H1 (cell line): ENCODE data around the gene SORCS3. TPM values are rescaled to one million over a fixed set of nuclear protein-coding genes. Genes with fewer than 3 reads are reported as not detected.

ENCODE experiments used
- FOSL1 ChIP-seq: IDR thresholded peaks from 2 replicates; pipeline ENCODE4 v1.6.1; 2011; ENCODE audit warnings: mild to moderate bottlenecking, low read depth, low read length, moderate library complexity; ENCODE audit not compliant: insufficient read depth
- GTF2F1 ChIP-seq: IDR thresholded peaks from 2 replicates; pipeline ENCODE4 v1.6.1; 2012; ENCODE audit warnings: low read depth, low read length, improper control_type of control experiment, borderline replicate concordance
- polyA plus RNA-seq, 7 experiments: library from polyadenylated mRNA; depleted of rRNA in 3 of 7; stranded (reverse) in 5 of 7; unstranded in 2 of 7; fragments of >200 nt in 5 of 7; fragments of 200-250 nt in 2 of 7; gene quantifications; 1 replicate in 5 of 7; 2 replicates in 1 of 7; 4 replicates in 1 of 7; pipeline versions ENCODE4 v1.2.1 to v1.2.3, GENCODE V29; 2011 to 2013; ENCODE audit warnings: missing spikeins in 2 of 7, mixed read lengths in 2 of 7
- total RNA-seq: library from RNA; stranded (reverse); fragmentation: NEBNext Ultra II Directional; extraction: Animal tissue kit (Norgen Biotek cat#: 25700); gene quantifications from 2 replicates; pipeline ENCODE4 v1.2.1, GENCODE V29; 2021
- TF ChIP-seq, protein P1 (sequence below): IDR thresholded peaks from 2 replicates; pipeline ENCODE4 v1.6.1; 2012; ENCODE audit warnings: low read length, inconsistent platforms

Gene SORCS3
- total and polyA plus RNA-seq, 2 of the 8 experiments (the other 6 are each of a cell fraction or from before 2014, with no cell fraction given) = 0.26 to 0.88 TPM

- TF ChIP-seq GTF2F1 = no peak
- TF ChIP-seq, protein P1, sequence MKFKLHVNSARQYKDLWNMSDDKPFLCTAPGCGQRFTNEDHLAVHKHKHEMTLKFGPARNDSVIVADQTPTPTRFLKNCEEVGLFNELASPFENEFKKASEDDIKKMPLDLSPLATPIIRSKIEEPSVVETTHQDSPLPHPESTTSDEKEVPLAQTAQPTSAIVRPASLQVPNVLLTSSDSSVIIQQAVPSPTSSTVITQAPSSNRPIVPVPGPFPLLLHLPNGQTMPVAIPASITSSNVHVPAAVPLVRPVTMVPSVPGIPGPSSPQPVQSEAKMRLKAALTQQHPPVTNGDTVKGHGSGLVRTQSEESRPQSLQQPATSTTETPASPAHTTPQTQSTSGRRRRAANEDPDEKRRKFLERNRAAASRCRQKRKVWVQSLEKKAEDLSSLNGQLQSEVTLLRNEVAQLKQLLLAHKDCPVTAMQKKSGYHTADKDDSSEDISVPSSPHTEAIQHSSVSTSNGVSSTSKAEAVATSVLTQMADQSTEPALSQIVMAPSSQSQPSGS = no peak
- TF ChIP-seq FOSL1 = no peak
Measured at GRCh38 chr10:105094048-105094447, 453.0 kb downstream of the SORCS3 start (continued).
